Esophagus (tissue), 2 donors: ENCODE results near the gene CRIM1. TPM values are rescaled to one million over a fixed set of nuclear protein-coding genes. Genes with fewer than 3 reads are reported as not detected.

ENCODE experiments used
- H3K27ac ChIP-seq, 2 donors: one replicate each; pipeline ENCODE4 v1.5.1; 2013; ENCODE audit warnings: low read depth in 2 of 2, mild to moderate bottlenecking in 2 of 2, inconsistent platforms in 1 of 2, low read length in 1 of 2, moderate library complexity in 1 of 2
- H3K27me3 ChIP-seq, 2 donors: one replicate each; pipeline ENCODE4 v1.6.1; 2013; ENCODE audit warnings: low read length in 2 of 2, control low read depth in 1 of 2, mild to moderate bottlenecking in 1 of 2; ENCODE audit not compliant: insufficient read depth in 2 of 2, control insufficient read depth in 1 of 2
- H3K36me3 ChIP-seq, 2 donors: one replicate each; pipeline ENCODE4 v1.6.1; 2013; ENCODE audit warnings: low read length in 1 of 2; ENCODE audit not compliant: control insufficient read depth in 2 of 2, insufficient read depth in 2 of 2
- H3K4me1 ChIP-seq, 2 donors: one replicate each; pipeline ENCODE4 v1.6.1; 2013; ENCODE audit warnings: low read length in 1 of 2; ENCODE audit not compliant: control insufficient read depth in 2 of 2, insufficient read depth in 2 of 2
- H3K4me3 ChIP-seq, 2 donors: one replicate each; pipeline ENCODE4 v1.5.1; 2013; ENCODE audit warnings: low read length in 2 of 2, mild to moderate bottlenecking in 2 of 2, low read depth in 1 of 2, moderate library complexity in 1 of 2
- H3K9me3 ChIP-seq, 2 donors: one replicate each; pipeline ENCODE4 v1.6.1; 2013; ENCODE audit warnings: mild to moderate bottlenecking in 2 of 2, low read depth in 1 of 2, low read length in 1 of 2, moderate library complexity in 1 of 2; ENCODE audit not compliant: control insufficient read depth in 2 of 2, insufficient read depth in 1 of 2
- WGBS, 2 donors: extraction: QIAGEN DNeasy Blood & Tissue Kit; methylation state at CpG; one replicate each; pipeline ENCODE4 v1.1.7; 2013; 5-methylcytosine and 5-hydroxymethylcytosine counted together
- polyA plus RNA-seq, 2 donors: library from polyadenylated mRNA; stranded (reverse); fragments of 200-250 nt; gene quantifications; one replicate each; pipeline ENCODE4 v1.2.3, GENCODE V29; 2013
- donor health status: healthy with polysubstance abuse.
- donor health status: Bipolar disorder and iron deficiency.

CRIM1 gene
- polyA plus RNA-seq, 2 donors = 5.9 to 10.3 TPM

GRCh38 chr2:36425608-36426355 is 70.2 kb downstream of the CRIM1 start:
- H3K4me1 ChIP-seq = peaks cover 0 to 2% of the 10 kb centered on the region in 2 donors
- H3K27me3 ChIP-seq = no peaks in the 10 kb centered on the region
- H3K27ac ChIP-seq = no peak overlapping the region
- 71 to 83% methylated on average over 3 of the region's 3 CpGs for WGBS, 2 donors
- no peaks in the 10 kb centered on the region for H3K9me3 ChIP-seq
- no peaks in the 10 kb centered on the region for H3K36me3 ChIP-seq
- no peak overlapping the region for H3K4me3 ChIP-seq

GRCh38 chr2:36427790-36428243 is 72.2 kb downstream of the CRIM1 start:
- no peaks in the 10 kb centered on the region for H3K9me3 ChIP-seq
- peaks cover 0 to 2% of the 10 kb centered on the region in 2 donors for H3K4me1 ChIP-seq
- WGBS, 2 donors = 95 to 96% methylated on average over 2 of the region's 2 CpGs
- no peak overlapping the region for H3K4me3 ChIP-seq
- H3K36me3 ChIP-seq = no peaks in the 10 kb centered on the region
- H3K27ac ChIP-seq = no peak overlapping the region
- no peaks in the 10 kb centered on the region for H3K27me3 ChIP-seq

- H3K27me3 ChIP-seq = no peaks in the 10 kb centered on the region
- WGBS, 2 donors = 66 to 67% methylated on average over 4 of the region's 4 CpGs
- H3K4me1 ChIP-seq = peaks cover 0 to 2% of the 10 kb centered on the region in 2 donors
- H3K36me3 ChIP-seq = no peaks in the 10 kb centered on the region
- no peak overlapping the region for H3K27ac ChIP-seq
- no peak overlapping the region for H3K4me3 ChIP-seq
- H3K9me3 ChIP-seq = no peaks in the 10 kb centered on the region
These were observed 75.0 kb downstream of the CRIM1 start for GRCh38 chr2:36430549-36430948.

GRCh38 chr2:36432479-36432878 is 76.9 kb downstream of the CRIM1 start:
- Histone ChIP-seq H3K4me1 (peaks cover 0 to 2% of the 10 kb centered on the region in 2 donors), H3K36me3 (no peaks in the 10 kb centered on the region), H3K27ac (no peak overlapping the region), H3K4me3 (no peak overlapping the region), H3K27me3 (no peaks in the 10 kb centered on the region), H3K9me3 (no peaks in the 10 kb centered on the region)
- 60 to 74% methylated on average over 3 of the region's 3 CpGs for WGBS, 2 donors

- Histone ChIP-seq H3K36me3 (no peaks in the 10 kb centered on the region), H3K4me1 (peaks cover 0 to 2% of the 10 kb centered on the region in 2 donors), H3K4me3 (no peak overlapping the region), H3K27me3 (no peaks in the 10 kb centered on the region), H3K27ac (peak overlapping the region; percentile 16 to 78), H3K9me3 (no peaks in the 10 kb centered on the region)
- WGBS, 2 donors = 32 to 49% methylated on average over 11 of the region's 11 CpGs
These were observed 78.0 kb downstream of the CRIM1 start for GRCh38 chr2:36433311-36434217.

- Histone ChIP-seq H3K9me3 (no peaks in the 10 kb centered on the region), H3K36me3 (peaks cover 4 to 7% of the 10 kb centered on the region in 2 donors), H3K4me3 (no peak overlapping the region), H3K4me1 (peaks cover 0 to 3% of the 10 kb centered on the region in 2 donors), H3K27ac (no peak overlapping the region), H3K27me3 (no peaks in the 10 kb centered on the region)
- 65 to 70% methylated on average over 3 of the region's 3 CpGs for WGBS, 2 donors
These were observed 82.9 kb downstream of the CRIM1 start for GRCh38 chr2:36438449-36438977.

- WGBS, 2 donors = 84 to 91% methylated on average over 4 of the region's 4 CpGs
- no peaks in the 10 kb centered on the region for H3K27me3 ChIP-seq
- no peak overlapping the region for H3K4me3 ChIP-seq
- H3K27ac ChIP-seq = peak overlapping the region in 1 of 2 donors; percentile 28
- peaks cover 0 to 3% of the 10 kb centered on the region in 2 donors for H3K4me1 ChIP-seq
- H3K36me3 ChIP-seq = peaks cover 4 to 8% of the 10 kb centered on the region in 2 donors
- no peaks in the 10 kb centered on the region for H3K9me3 ChIP-seq
These were observed 83.5 kb downstream of the CRIM1 start for GRCh38 chr2:36439084-36439483.

- 73 to 86% methylated on average over 13 of the region's 13 CpGs for WGBS, 2 donors
- Histone ChIP-seq H3K36me3 (peaks cover 4 to 13% of the 10 kb centered on the region in 2 donors), H3K4me3 (no peak overlapping the region), H3K9me3 (no peaks in the 10 kb centered on the region), H3K27ac (peak overlapping the region; percentile 43 to 48), H3K4me1 (peaks cover 0 to 3% of the 10 kb centered on the region in 2 donors), H3K27me3 (no peaks in the 10 kb centered on the region)
These were observed 85.6 kb downstream of the CRIM1 start for GRCh38 chr2:36441065-36441625.

GRCh38 chr2:36441816-36442215 is 86.2 kb downstream of the CRIM1 start:
- Histone ChIP-seq H3K27me3 (no peaks in the 10 kb centered on the region), H3K36me3 (peaks cover 4 to 13% of the 10 kb centered on the region in 2 donors), H3K9me3 (no peaks in the 10 kb centered on the region), H3K27ac (peak overlapping the region in 1 of 2 donors; percentile 43), H3K4me3 (no peak overlapping the region), H3K4me1 (peaks cover 0 to 3% of the 10 kb centered on the region in 2 donors)
- WGBS, 2 donors = 13 to 26% methylated on average over 6 of the region's 6 CpGs
